Endothelial cell of hepatic sinusoid (primary cell): ENCODE measurements around the gene CPLX1.
"Not testable (repeated sequence)": the region's sequence is repeated elsewhere in the genome, so short reads cannot be mapped to it uniquely, and the experiment has no call there.

Source experiments
- in situ Hi-C: cut with HindIII; loops from 2 replicates; pipeline ENCODE4 v1.10.0; 2017; ENCODE audit warnings: low sequenced_read_pairs

The CPLX1 gene

GRCh38 chr4:763922-764321 is 62.0 kb downstream of the CPLX1 start:
- in situ Hi-C loops, result no loop called here

- in situ Hi-C loops, result no loop called here
Measured at GRCh38 chr4:763191-763810, 62.6 kb downstream of the CPLX1 start.

GRCh38 chr4:762211-763190 is 63.4 kb downstream of the CPLX1 start:
- in situ Hi-C loops, result no loop called here

GRCh38 chr4:761739-762138 is 64.2 kb downstream of the CPLX1 start:
- in situ Hi-C loops, result no loop called here

- in situ Hi-C loops, result no loop called here
Measured at GRCh38 chr4:761086-761485, 64.8 kb downstream of the CPLX1 start.

GRCh38 chr4:760616-761015 is 65.3 kb downstream of the CPLX1 start:
- in situ Hi-C loops, result no loop called here

- in situ Hi-C loops, result not testable (repeated sequence)
Measured at GRCh38 chr4:759810-760209, 66.1 kb downstream of the CPLX1 start.

GRCh38 chr4:757111-757510 is 68.8 kb downstream of the CPLX1 start:
- in situ Hi-C loops, result no loop called here

- in situ Hi-C loops, result no loop called here
Measured at GRCh38 chr4:754221-755120, 71.5 kb downstream of the CPLX1 start.

GRCh38 chr4:753186-753585 is 72.7 kb downstream of the CPLX1 start:
- in situ Hi-C loops, result not testable (repeated sequence)

GRCh38 chr4:752196-752861 is 73.6 kb downstream of the CPLX1 start:
- in situ Hi-C loops, result no loop called here

GRCh38 chr4:751676-752075 is 74.3 kb downstream of the CPLX1 start:
- in situ Hi-C loops, result no loop called here

GRCh38 chr4:749698-750666 is 75.9 kb downstream of the CPLX1 start:
- in situ Hi-C loops, result no loop called here

GRCh38 chr4:748461-748860 is 77.5 kb downstream of the CPLX1 start:
- in situ Hi-C loops, result no loop called here

GRCh38 chr4:747546-748170 is 78.3 kb downstream of the CPLX1 start:
- in situ Hi-C loops, result no loop called here

GRCh38 chr4:744212-744841 is 81.6 kb downstream of the CPLX1 start:
- in situ Hi-C loops, result no loop called here

GRCh38 chr4:743463-744211 is 82.3 kb downstream of the CPLX1 start:
- in situ Hi-C loops, result no loop called here
